ENCODE data around the gene SLCO1B3.

The SLCO1B3 gene

DNA sequence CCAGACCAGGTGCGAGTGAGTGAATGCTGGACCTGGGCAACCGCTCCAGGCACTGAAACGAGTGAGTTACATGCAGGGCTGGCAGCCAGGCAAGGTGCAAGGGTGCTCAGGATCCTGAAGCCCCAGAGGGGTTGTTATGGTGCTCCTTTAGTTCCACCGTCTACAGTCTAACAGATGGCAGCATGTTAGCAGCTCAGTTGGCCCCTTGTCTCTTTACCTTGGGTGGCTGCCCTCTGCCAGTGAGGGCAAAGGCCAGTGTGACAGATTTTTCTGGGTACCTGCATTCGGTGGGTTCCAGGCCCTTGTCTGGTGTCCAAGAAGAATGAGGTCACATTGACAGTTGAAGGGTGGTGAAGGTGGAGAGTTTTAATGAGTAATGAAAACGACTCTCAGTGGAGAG, 106.8 kb downstream of the SLCO1B3 start:
- DNase-seq, result no peak

DNA sequence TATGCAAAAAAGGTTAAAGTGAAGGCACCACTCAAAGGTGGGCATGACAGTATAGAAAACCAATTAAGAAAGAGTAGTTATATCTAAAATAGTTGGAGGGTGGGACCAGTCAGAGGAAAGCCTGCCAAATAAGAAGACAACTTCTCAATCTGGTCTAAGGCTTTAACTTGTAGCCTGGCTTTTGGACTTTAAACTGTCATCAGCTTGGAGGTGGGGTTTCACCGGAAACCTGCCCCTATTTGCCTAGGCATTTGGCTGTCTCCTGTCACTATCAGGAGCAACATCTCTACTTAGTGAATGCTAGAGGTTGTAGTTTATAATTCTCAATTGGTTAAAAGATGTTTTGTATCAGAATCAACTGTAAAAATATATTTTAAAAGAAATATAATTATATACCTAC, 107.3 kb downstream of the SLCO1B3 start:
- no peak for DNase-seq

DNA sequence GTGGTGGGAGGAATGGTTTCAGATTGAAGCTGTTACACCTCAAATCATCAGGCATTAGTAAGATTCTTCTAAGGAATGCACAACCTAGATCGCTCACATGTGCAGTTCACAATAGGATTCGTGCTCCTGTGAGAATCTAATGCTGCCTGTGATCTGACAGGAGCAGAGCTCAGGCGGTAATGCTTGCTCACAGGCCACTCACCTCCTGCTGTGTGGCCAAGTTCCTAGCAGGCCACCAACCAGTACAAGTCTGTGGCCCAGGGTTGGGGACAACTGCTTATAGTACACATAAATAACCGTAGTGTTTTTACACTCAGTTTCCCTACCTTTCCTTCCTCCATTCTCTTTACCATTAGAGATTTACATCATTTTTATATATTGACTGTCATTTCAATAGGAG, 121.4 kb downstream of the SLCO1B3 start:
- no peak for DNase-seq

DNA sequence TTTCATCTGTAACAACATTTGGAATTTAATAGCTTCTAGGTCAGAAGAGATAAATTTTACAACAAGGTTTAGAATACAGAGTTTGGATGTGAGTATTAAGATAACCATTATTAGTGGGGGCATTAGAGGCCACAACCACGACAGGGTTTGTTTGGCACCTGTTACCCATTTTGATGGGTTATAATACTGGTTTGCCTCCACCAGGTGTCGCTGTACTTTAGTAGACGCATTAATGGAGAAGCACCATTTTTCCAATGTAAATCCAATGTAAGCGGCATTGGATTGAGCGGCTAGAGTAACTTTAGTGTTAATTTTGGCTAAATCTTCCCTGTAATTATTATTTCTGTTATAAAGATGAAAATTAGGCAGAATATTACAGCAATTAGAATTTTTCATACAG, 136.2 kb downstream of the SLCO1B3 start:
- DNase-seq, result no peak

DNA sequence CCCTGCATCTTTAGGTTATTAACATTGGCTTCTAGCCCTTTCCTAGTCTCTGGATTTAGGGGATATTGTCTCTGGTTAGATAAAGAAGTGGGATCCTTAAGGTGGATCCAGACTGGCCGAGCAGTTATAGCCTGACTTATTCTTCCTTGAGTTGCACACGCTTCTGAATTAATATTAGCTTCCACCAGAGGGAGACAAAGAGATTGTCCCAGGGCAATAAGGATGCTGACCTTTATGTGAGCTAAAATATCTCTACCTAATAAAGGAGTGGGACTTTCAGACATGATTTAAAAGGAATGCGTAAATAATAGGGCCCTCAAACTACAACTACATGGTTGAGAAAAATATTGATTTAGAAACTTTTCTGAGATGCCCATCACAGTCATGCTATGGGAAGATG, 139.7 kb downstream of the SLCO1B3 start:
- DNase-seq, result no peak

DNA sequence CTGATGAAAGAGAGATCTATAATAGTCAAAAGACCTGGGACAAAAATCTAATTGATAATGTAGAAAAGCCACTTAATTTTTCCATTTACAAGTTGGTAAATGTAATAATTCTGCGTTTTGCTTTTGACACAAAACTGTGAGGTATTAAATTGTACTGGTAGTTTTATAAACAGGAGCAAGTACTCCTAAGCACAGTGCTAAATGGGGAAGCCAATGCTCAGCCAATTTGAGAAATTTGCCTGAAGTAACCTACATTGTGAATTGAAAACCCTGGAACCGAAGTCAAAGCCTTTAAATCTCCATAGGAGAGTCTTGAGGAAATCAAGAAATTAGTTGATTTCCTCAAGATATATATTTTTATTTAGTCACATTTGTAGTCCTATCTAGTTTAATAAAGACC, 152.8 kb downstream of the SLCO1B3 start:
- DNase-seq, result no peak

DNA sequence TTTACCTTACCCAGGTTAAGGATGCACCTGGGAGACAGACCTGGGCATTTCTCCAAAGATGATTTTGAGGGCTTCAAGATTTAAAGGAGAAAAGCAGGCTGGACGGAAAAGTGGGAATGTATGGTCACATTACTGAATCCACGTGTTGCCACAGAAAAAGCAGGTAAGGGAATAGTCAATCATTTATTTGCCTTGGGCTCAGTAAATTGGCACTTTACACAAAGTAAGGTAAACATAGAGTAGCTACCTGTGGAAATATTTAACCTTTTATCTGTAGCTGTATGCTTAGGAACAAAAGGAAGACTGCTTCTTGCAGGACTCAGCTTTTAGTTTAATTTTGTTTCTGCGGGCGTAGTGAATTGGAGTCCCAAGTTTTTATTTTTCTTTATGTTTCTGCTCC, 153.3 kb downstream of the SLCO1B3 start:
- DNase-seq, result no peak
